Measurements from ENCODE around the gene PCDH10. TPM values are rescaled to one million over a fixed set of nuclear protein-coding genes. Genes with fewer than 3 reads are reported as not detected.

Gene PCDH10
- total RNA-seq, 4 donors from 2014 or later = 0.13 to 1.5 (median 0.50) TPM

- H3K4me3 ChIP-seq (replicated peaks in 1 of 3) = no peak overlapping the region
- TF ChIP-seq POLR2A (IDR thresholded peaks at IDR 0.05) (no peak), CTCF (IDR thresholded peaks at IDR 0.05) (no peak)
- no peaks in the 10 kb centered on the region for H3K9me3 ChIP-seq
- H3K27me3 ChIP-seq = no peaks in the 10 kb centered on the region
- no peaks in the 10 kb centered on the region for H3K36me3 ChIP-seq
- H3K27ac ChIP-seq = no peak overlapping the region
- intact Hi-C loops (cut with DNase I) = no loop called here
- no peaks in the 10 kb centered on the region for H3K4me1 ChIP-seq
- no peak for DNase-seq
These were observed 37.1 kb downstream of the PCDH10 start for GRCh38 chr4:133186210-133186609.

GRCh38 chr4:133186845-133187244 lies 37.8 kb downstream of the PCDH10 start:
- H3K4me1 ChIP-seq = no peaks in the 10 kb centered on the region
- no peak for DNase-seq
- no peaks in the 10 kb centered on the region for H3K36me3 ChIP-seq
- H3K9me3 ChIP-seq = no peaks in the 10 kb centered on the region
- H3K27me3 ChIP-seq = no peaks in the 10 kb centered on the region
- intact Hi-C loops (cut with DNase I) = no loop called here
- H3K27ac ChIP-seq = no peak overlapping the region
- no peak overlapping the region for H3K4me3 ChIP-seq (replicated peaks in 1 of 3)
- no peak for TF ChIP-seq CTCF (IDR thresholded peaks at IDR 0.05)
- TF ChIP-seq POLR2A (IDR thresholded peaks at IDR 0.05) = no peak
- 94 to 96% methylated on average over 5 of the region's 5 CpGs for WGBS, 2 donors

DNA sequence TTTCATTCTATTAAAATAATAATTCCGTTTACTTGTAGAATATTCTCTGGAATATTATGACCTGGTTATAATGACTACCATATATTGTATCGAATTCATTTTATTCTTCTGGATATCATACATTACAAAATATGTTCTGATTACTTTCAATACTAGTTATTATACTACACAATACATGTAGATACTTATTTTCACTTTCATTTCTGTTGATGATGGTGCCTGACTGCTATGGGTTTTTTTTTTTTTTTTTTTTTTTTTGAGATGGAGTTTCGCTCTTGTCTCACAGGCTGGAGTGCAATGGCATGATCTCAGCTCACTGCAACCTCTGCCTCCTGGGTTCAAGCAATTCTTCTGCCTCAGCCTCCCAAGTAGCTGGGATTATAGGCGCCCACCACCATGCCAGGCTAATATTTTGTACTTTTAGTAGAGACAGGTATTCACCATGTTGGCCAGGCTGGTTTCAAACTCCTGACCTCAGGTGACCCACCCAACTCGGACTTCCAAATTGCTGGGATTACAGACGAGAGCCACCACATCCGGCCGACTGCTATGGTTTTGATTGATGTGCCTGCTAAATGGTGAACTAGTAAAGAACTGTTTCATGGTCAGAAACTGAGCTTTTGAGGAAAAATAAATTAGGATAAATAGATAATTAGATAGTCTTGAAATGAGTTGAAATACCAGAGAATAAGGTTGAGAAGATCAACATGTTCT lies 39.5 kb downstream of the PCDH10 start:
- Histone ChIP-seq H3K27ac (no peak overlapping the region), H3K4me3 (replicated peaks in 1 of 3) (no peak overlapping the region), H3K36me3 (no peaks in the 10 kb centered on the region), H3K9me3 (no peaks in the 10 kb centered on the region), H3K27me3 (no peaks in the 10 kb centered on the region), H3K4me1 (no peaks in the 10 kb centered on the region)
- WGBS, 2 donors = 86 to 91% methylated on average over 8 of the region's 8 CpGs
- TF ChIP-seq POLR2A (IDR thresholded peaks at IDR 0.05) (no peak), CTCF (IDR thresholded peaks at IDR 0.05) (no peak)
- DNase-seq = no peak
- intact Hi-C loops (cut with DNase I) = no loop called here

- DNase-seq = no peak
- Histone ChIP-seq H3K27me3 (no peaks in the 10 kb centered on the region), H3K9me3 (no peaks in the 10 kb centered on the region), H3K4me1 (no peaks in the 10 kb centered on the region), H3K4me3 (replicated peaks in 1 of 3) (no peak overlapping the region), H3K27ac (no peak overlapping the region), H3K36me3 (no peaks in the 10 kb centered on the region)
- intact Hi-C loops (cut with DNase I) = no loop called here
- TF ChIP-seq CTCF (IDR thresholded peaks at IDR 0.05) (no peak), POLR2A (IDR thresholded peaks at IDR 0.05) (no peak)
These were observed 40.0 kb downstream of the PCDH10 start for GRCh38 chr4:133189147-133189517.

GRCh38 chr4:133190098-133190497 lies 41.0 kb downstream of the PCDH10 start:
- H3K4me3 ChIP-seq (replicated peaks in 1 of 3) = no peak overlapping the region
- intact Hi-C loops (cut with DNase I) = no loop called here
- H3K36me3 ChIP-seq = no peaks in the 10 kb centered on the region
- TF ChIP-seq CTCF (IDR thresholded peaks at IDR 0.05) = no peak
- TF ChIP-seq POLR2A (IDR thresholded peaks at IDR 0.05) = no peak
- H3K4me1 ChIP-seq = no peaks in the 10 kb centered on the region
- no peaks in the 10 kb centered on the region for H3K9me3 ChIP-seq
- no peak for DNase-seq
- H3K27ac ChIP-seq = no peak overlapping the region
- 62 to 67% methylated on average over 5 of the region's 5 CpGs for WGBS, 2 donors
- no peaks in the 10 kb centered on the region for H3K27me3 ChIP-seq

Data from thyroid gland (tissue), 4 donors.